NT2/D1 (cell line): ENCODE data around the gene ZNF831.

Experiments
- SUZ12 ChIP-seq: IDR thresholded peaks from 2 replicates; pipeline ENCODE4 v1.6.1; 2011; ENCODE audit not compliant: insufficient read length, insufficient read depth; ENCODE audit errors: extremely low read depth
- ZNF274 ChIP-seq: IDR thresholded peaks from 2 replicates; pipeline ENCODE4 v1.6.1; 2011; ENCODE audit warnings: mild to moderate bottlenecking, low read depth, low read length

- TF ChIP-seq SUZ12 = no peak
- no peak for TF ChIP-seq ZNF274
Observed at GRCh38 chr20:59122566-59122919, 41.1 kb upstream of the ZNF831 start.
